Measurements from ENCODE around the gene DDB1. TPM values are rescaled to one million over a fixed set of nuclear protein-coding genes. Genes with fewer than 3 reads are reported as not detected.

The DDB1 gene
- total and polyA plus RNA-seq, 9 of the 15 experiments (the other 6 are each of a cell fraction or from before 2014, with no cell fraction given) = 172 to 361 (median 266) TPM

- no peak for TF ChIP-seq YY1 (IDR thresholded peaks at IDR 0.05; ENCODE audit: borderline replicate concordance in 1 of 3, control insufficient read depth in 1 of 3, extremely low read depth in 1 of 3, insufficient read depth in 3 of 3, insufficient read length in 1 of 3, insufficient replicate concordance in 2 of 3, low read depth in 1 of 3, low read length in 2 of 3)
- TF ChIP-seq YBX1 (IDR thresholded peaks at IDR 0.05) = no peak
- no peak for TF ChIP-seq E4F1 (CRISPR knock-in tag; IDR thresholded peaks at IDR 0.05; ENCODE audit: borderline replicate concordance)
- TF ChIP-seq CBFA2T2 (conservative IDR thresholded peaks at IDR 0.05) = peak; percentile 98
- no peak for TF ChIP-seq ZSCAN29 (IDR thresholded peaks at IDR 0.05)
- no peak for TF ChIP-seq TFE3 (CRISPR knock-in tag; IDR thresholded peaks at IDR 0.05)
- no peak for TF ChIP-seq PPARD (CRISPR knock-in tag; IDR thresholded peaks at IDR 0.05)
- TF ChIP-seq DEAF1 (CRISPR knock-in tag; IDR thresholded peaks at IDR 0.05) = no peak
- TF ChIP-seq FOXK2 (conservative IDR thresholded peaks at IDR 0.05 in 1 of 2, IDR thresholded peaks at IDR 0.05 in 1 of 2; ENCODE audit: low read depth in 2 of 2) = 0 out of 4 replicates have a peak, but pooled peaks of 1 of the 2 experiments have one; percentile 34
- TF ChIP-seq CBX5 (IDR thresholded peaks at IDR 0.05; ENCODE audit: borderline replicate concordance, low read depth) = no peak
- TF ChIP-seq NFIC (IDR thresholded peaks at IDR 0.05) = peak; percentile 91
- no peak for TF ChIP-seq FUS (optimal IDR thresholded peaks at IDR 0.05; ENCODE audit: low read depth, low read length)
- TF ChIP-seq LCOR (CRISPR knock-in tag; IDR thresholded peaks at IDR 0.05) = 0 out of 2 replicates have a peak, but pooled peaks have one; percentile 64
- TF ChIP-seq ZKSCAN1 (IDR thresholded peaks at IDR 0.05; ENCODE audit: low read depth, low read length) = no peak
- peak; percentile 18; the same call in 1 of the 2 replicates for TF ChIP-seq RAD51 (IDR thresholded peaks at IDR 0.05; ENCODE audit: borderline replicate concordance, low read depth)
- TF ChIP-seq CHD1 (IDR thresholded peaks at IDR 0.05; ENCODE audit: low read length) = no peak
- TF ChIP-seq CREM (IDR thresholded peaks at IDR 0.05; ENCODE audit: low read depth) = peak; percentile 69; the same call in 1 of the 2 replicates
- no peak for TF ChIP-seq ZNF780A (CRISPR knock-in tag; IDR thresholded peaks at IDR 0.05)
- peak; percentile 70; the same call in 1 of the 2 replicates for TF ChIP-seq KLF13 (tag; IDR thresholded peaks at IDR 0.05; ENCODE audit: borderline replicate concordance, low read depth)
- no peak for TF ChIP-seq MCM5 (IDR thresholded peaks at IDR 0.05; ENCODE audit: low read depth)
- no peak for TF ChIP-seq SRSF1 (IDR thresholded peaks at IDR 0.05; ENCODE audit: low read depth, low read length)
- TF ChIP-seq U2AF1 (optimal IDR thresholded peaks at IDR 0.05; ENCODE audit: low read depth, low read length) = no peak
- TF ChIP-seq PHB2 (IDR thresholded peaks at IDR 0.05; ENCODE audit: low read depth) = peak; percentile 63; the same call in 1 of the 2 replicates
Observed at GRCh38 chr11:61342207-61342803, 9.4 kb upstream of the DDB1 start (continued).
